Activated T-cell treated with anti-CD3 and anti-CD28 coated beads, Interleukin-2, amount 50 U/mL, for 72 hours (primary cell): ENCODE results near the gene LDLRAD1. TPM values are rescaled to one million over a fixed set of nuclear protein-coding genes. Genes with fewer than 3 reads are reported as not detected.
"Not testable (repeated sequence)": the region's sequence is repeated elsewhere in the genome, so short reads cannot be mapped to it uniquely, and the experiment has no call there.

Experiments used
- ATAC-seq, 2 donors: fragments of 150-1000 bp; cut with Tn5 transposase; replicated peaks in 1 of 2; 2 replicates each; pipeline ENCODE4 v1.10.0; 2021; ENCODE audit warnings: moderate library complexity in 2 of 2, mild to moderate bottlenecking in 1 of 2
- DNase-seq, 2 donors: peaks; one replicate each; pipeline ENCODE4 v3.0.0; 2021 to 2022; ENCODE audit warnings: mixed read lengths in 1 of 2
- H3K27ac Mint-ChIP-seq: one replicate; pipeline ENCODE4 v1.8.0; 2022; ENCODE audit warnings: mild to moderate bottlenecking, moderate library complexity, mixed read lengths
- H3K27me3 Mint-ChIP-seq: one replicate; pipeline ENCODE4 v1.8.0; 2022; ENCODE audit warnings: low read depth, mixed read lengths
- H3K36me3 Mint-ChIP-seq, 2 donors: one replicate each; pipeline ENCODE4 v1.8.0; 2022; ENCODE audit warnings: mixed read lengths in 2 of 2, mild to moderate bottlenecking in 1 of 2; ENCODE audit not compliant: insufficient read depth in 2 of 2
- H3K4me1 Mint-ChIP-seq: one replicate; pipeline ENCODE4 v1.8.0; 2022; ENCODE audit warnings: low read depth, mixed read lengths
- H3K4me3 Mint-ChIP-seq, 2 donors: one replicate each; pipeline ENCODE4 v1.8.0; 2022; ENCODE audit warnings: mild to moderate bottlenecking in 2 of 2, mixed read lengths in 2 of 2, moderate library complexity in 2 of 2
- H3K9me3 Mint-ChIP-seq, 2 donors: one replicate each; pipeline ENCODE4 v1.8.0; 2022; ENCODE audit warnings: mixed read lengths in 2 of 2
- total RNA-seq, 2 donors: library from RNA; stranded (reverse); gene quantifications; one replicate each; pipeline ENCODE4 v1.2.3, GENCODE V29; 2022

The LDLRAD1 gene
- total RNA-seq, 2 donors from 2014 or later, result not detected

GRCh38 chr1:53995683-53996082 lies 22.3 kb downstream of the LDLRAD1 start:
- ATAC-seq (no peak), DNase-seq (no peak)

GRCh38 chr1:53994516-53994915 lies 23.5 kb downstream of the LDLRAD1 start:
- H3K27ac Mint-ChIP-seq, H3K36me3 Mint-ChIP-seq, H3K4me3 Mint-ChIP-seq, H3K9me3 Mint-ChIP-seq, ATAC-seq, DNase-seq, H3K4me1 Mint-ChIP-seq, H3K27me3 Mint-ChIP-seq: not testable (repeated sequence)

More at GRCh38 chr1:53995683-53996082, 22.3 kb downstream of the LDLRAD1 start:
- no peak overlapping the region for H3K27ac Mint-ChIP-seq
- H3K27me3 Mint-ChIP-seq, result no peaks in the 10 kb centered on the region
- no peaks in the 10 kb centered on the region for H3K36me3 Mint-ChIP-seq
- no peaks in the 10 kb centered on the region for H3K9me3 Mint-ChIP-seq
- no peak overlapping the region for H3K4me3 Mint-ChIP-seq
- no peaks in the 10 kb centered on the region for H3K4me1 Mint-ChIP-seq

GRCh38 chr1:53992085-53992874 lies 25.7 kb downstream of the LDLRAD1 start:
- no peaks in the 10 kb centered on the region for H3K27me3 Mint-ChIP-seq
- no peaks in the 10 kb centered on the region for H3K9me3 Mint-ChIP-seq
- no peaks in the 10 kb centered on the region for H3K36me3 Mint-ChIP-seq
- H3K4me3 Mint-ChIP-seq, result no peak overlapping the region
- ATAC-seq (no peak), DNase-seq (peak in 1 of 2 donors; percentile 13)
- peaks cover 16% of the 10 kb centered on the region for H3K4me1 Mint-ChIP-seq
- no peak overlapping the region for H3K27ac Mint-ChIP-seq

GRCh38 chr1:53987880-53988279 lies 30.1 kb downstream of the LDLRAD1 start:
- Mint-ChIP-seq H3K27me3 (no peaks in the 10 kb centered on the region), H3K36me3 (no peaks in the 10 kb centered on the region), H3K4me1 (peaks cover 32% of the 10 kb centered on the region), H3K27ac (peak overlapping the region; percentile 77), H3K9me3 (no peaks in the 10 kb centered on the region), H3K4me3 (peak overlapping the region in 1 of 2 donors; percentile 23)
- ATAC-seq (peak; percentile 93 to 96), DNase-seq (peak; percentile 14 to 17)

GRCh38 chr1:53986458-53986857 lies 31.5 kb downstream of the LDLRAD1 start:
- ATAC-seq, result no peak

GRCh38 chr1:53984726-53985125 lies 33.3 kb downstream of the LDLRAD1 start:
- Mint-ChIP-seq H3K9me3 (no peaks in the 10 kb centered on the region), H3K36me3 (no peaks in the 10 kb centered on the region), H3K4me1 (peaks cover 32% of the 10 kb centered on the region), H3K4me3 (no peak overlapping the region), H3K27ac (no peak overlapping the region), H3K27me3 (no peaks in the 10 kb centered on the region)
- DNase-seq, result no peak
- ATAC-seq, result no peak

More at GRCh38 chr1:53986458-53986857, 31.5 kb downstream of the LDLRAD1 start:
- no peak overlapping the region for H3K27ac Mint-ChIP-seq
- H3K4me3 Mint-ChIP-seq, result no peak overlapping the region
- H3K9me3 Mint-ChIP-seq, result no peaks in the 10 kb centered on the region
- DNase-seq, result no peak
- H3K4me1 Mint-ChIP-seq, result peaks cover 32% of the 10 kb centered on the region
- H3K27me3 Mint-ChIP-seq, result no peaks in the 10 kb centered on the region
- H3K36me3 Mint-ChIP-seq, result no peaks in the 10 kb centered on the region

- Mint-ChIP-seq H3K27ac (no peak overlapping the region), H3K27me3 (no peaks in the 10 kb centered on the region), H3K4me3 (no peak overlapping the region), H3K4me1 (peaks cover 20% of the 10 kb centered on the region), H3K36me3 (no peaks in the 10 kb centered on the region), H3K9me3 (no peaks in the 10 kb centered on the region)
- DNase-seq (no peak), ATAC-seq (no peak)
Observed at GRCh38 chr1:53982763-53983104, 35.3 kb downstream of the LDLRAD1 start.

GRCh38 chr1:53982034-53982762 lies 35.8 kb downstream of the LDLRAD1 start:
- H3K9me3 Mint-ChIP-seq, result no peaks in the 10 kb centered on the region
- no peaks in the 10 kb centered on the region for H3K27me3 Mint-ChIP-seq
- DNase-seq, result no peak
- no peak overlapping the region for H3K27ac Mint-ChIP-seq
- H3K4me3 Mint-ChIP-seq, result peak overlapping the region in 1 of 2 donors; percentile 19
- H3K36me3 Mint-ChIP-seq, result no peaks in the 10 kb centered on the region
- ATAC-seq, result no peak
- peaks cover 15% of the 10 kb centered on the region for H3K4me1 Mint-ChIP-seq

GRCh38 chr1:53981220-53981619 lies 36.8 kb downstream of the LDLRAD1 start:
- DNase-seq (no peak), ATAC-seq (no peak)
- Mint-ChIP-seq H3K27ac (no peak overlapping the region), H3K4me1 (peaks cover 6% of the 10 kb centered on the region), H3K4me3 (no peak overlapping the region), H3K27me3 (no peaks in the 10 kb centered on the region), H3K9me3 (no peaks in the 10 kb centered on the region), H3K36me3 (no peaks in the 10 kb centered on the region)

- ATAC-seq (no peak), DNase-seq (no peak)
- Mint-ChIP-seq H3K4me1 (no peaks in the 10 kb centered on the region), H3K27me3 (no peaks in the 10 kb centered on the region), H3K4me3 (no peak overlapping the region), H3K9me3 (no peaks in the 10 kb centered on the region), H3K27ac (no peak overlapping the region), H3K36me3 (no peaks in the 10 kb centered on the region)
Observed at GRCh38 chr1:53979712-53980450, 38.1 kb downstream of the LDLRAD1 start.

- peaks cover 5% of the 10 kb centered on the region for H3K4me1 Mint-ChIP-seq
Observed at GRCh38 chr1:53975861-53976260, 42.1 kb downstream of the LDLRAD1 start.

GRCh38 chr1:53971718-53972117 lies 46.3 kb downstream of the LDLRAD1 start:
- Mint-ChIP-seq H3K36me3 (peaks cover 0 to 19% of the 10 kb centered on the region in 2 donors), H3K9me3 (no peaks in the 10 kb centered on the region), H3K27ac (peak overlapping the region; percentile 7), H3K4me3 (no peak overlapping the region), H3K27me3 (no peaks in the 10 kb centered on the region), H3K4me1 (peaks cover 5% of the 10 kb centered on the region)
- ATAC-seq (no peak), DNase-seq (no peak)

More at GRCh38 chr1:53975861-53976260, 42.1 kb downstream of the LDLRAD1 start:
- ATAC-seq (no peak), DNase-seq (no peak)
- Mint-ChIP-seq H3K4me3 (no peak overlapping the region), H3K27ac (no peak overlapping the region), H3K9me3 (no peaks in the 10 kb centered on the region), H3K36me3 (peaks cover 0 to 7% of the 10 kb centered on the region in 2 donors), H3K27me3 (no peaks in the 10 kb centered on the region)

GRCh38 chr1:53969323-53969722 lies 48.7 kb downstream of the LDLRAD1 start:
- ATAC-seq, H3K27me3 Mint-ChIP-seq, H3K4me1 Mint-ChIP-seq, H3K9me3 Mint-ChIP-seq, DNase-seq, H3K27ac Mint-ChIP-seq, H3K4me3 Mint-ChIP-seq: not testable (repeated sequence)
- H3K36me3 Mint-ChIP-seq, result peaks cover 0 to 23% of the 10 kb centered on the region in 2 donors
